Ectodermal cell (in vitro differentiated cells): Measurements from ENCODE around the gene KRTAP5-9. TPM values are rescaled to one million over a fixed set of nuclear protein-coding genes. Genes with fewer than 3 reads are reported as not detected.

Experiments used
- H3K27ac ChIP-seq: 2 replicates; pipeline ENCODE4 v1.7.0; 2013; ENCODE audit warnings: mild to moderate bottlenecking, low read depth, low read length; ENCODE audit not compliant: insufficient read depth, poor library complexity, severe bottlenecking
- H3K27me3 ChIP-seq: 2 replicates; pipeline ENCODE4 v1.7.0; 2013; ENCODE audit warnings: mild to moderate bottlenecking, low read length; ENCODE audit not compliant: insufficient read depth, control insufficient read depth, poor library complexity, severe bottlenecking
- H3K36me3 ChIP-seq: one replicate; pipeline ENCODE4 v1.7.0; 2013; ENCODE audit warnings: low read length; ENCODE audit not compliant: control insufficient read depth, insufficient read depth
- H3K4me1 ChIP-seq: one replicate; pipeline ENCODE4 v1.7.0; 2013; ENCODE audit warnings: low read length; ENCODE audit not compliant: control insufficient read depth, insufficient read depth
- H3K4me3 ChIP-seq: 2 replicates; pipeline ENCODE4 v1.7.0; 2013; ENCODE audit warnings: low read depth, low read length, control low read depth; ENCODE audit not compliant: insufficient read depth
- H3K9me3 ChIP-seq: 2 replicates; pipeline ENCODE4 v1.7.0; 2013; ENCODE audit warnings: mild to moderate bottlenecking, low read length, moderate library complexity; ENCODE audit not compliant: control insufficient read depth
- WGBS, 2 experiments: methylation state at CpG; one replicate each; pipeline ENCODE4 v1.1.7; 2013; ENCODE audit warnings: missing lambda C conversion rate in 2 of 2; 5-methylcytosine and 5-hydroxymethylcytosine counted together
- polyA plus RNA-seq, 4 experiments: library from polyadenylated mRNA; stranded (reverse); fragments of 50-300 nt; gene quantifications; one replicate each; pipeline ENCODE4 v1.2.3, GENCODE V29; 2013

The KRTAP5-9 gene
- polyA plus RNA-seq (2013, experiment 1 of 4) = not detected
- not detected for polyA plus RNA-seq (2013, experiment 2 of 4)
- polyA plus RNA-seq (2013, experiment 3 of 4) = not detected
- 0.28 TPM for polyA plus RNA-seq (2013, experiment 4 of 4)

DNA sequence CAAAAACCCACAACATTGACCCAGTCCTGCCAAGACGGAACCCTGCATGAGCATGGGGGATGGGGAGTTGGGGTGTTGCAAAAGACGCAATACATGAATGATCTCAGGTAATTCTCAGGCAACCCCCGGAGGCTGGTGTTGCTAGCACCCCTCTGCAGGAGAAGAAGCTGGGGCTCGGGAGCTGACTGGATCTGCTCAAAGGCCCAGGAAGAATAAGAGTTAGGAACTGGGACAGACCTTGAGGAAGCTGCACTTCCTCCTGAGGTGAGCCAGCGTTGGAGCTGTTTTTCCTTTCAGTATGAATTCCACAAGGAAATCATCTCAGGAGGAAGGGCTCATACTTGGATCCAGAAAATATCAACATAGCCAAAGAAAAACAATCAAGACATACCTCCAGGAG, at the start of gene KRTAP5-9:
Gene KRTAP5-9, plus strand, starts transcription at position 301 of the 400 bp plus-strand sequence. CDS start 238 bp downstream, outside the sequence.
- Histone ChIP-seq H3K9me3 (no peaks in the 10 kb centered on the region), H3K4me3 (no peak within 1 kb of the TSS), H3K4me1 (no peaks in the 10 kb centered on the region), H3K36me3 (no peaks in the 10 kb centered on the region), H3K27ac (no peak within 1 kb of the TSS), H3K27me3 (no peaks in the 10 kb centered on the region)
- 89 to 93% methylated on average over 5 of the region's 5 CpGs for WGBS, 2 experiments

- 97% methylated on average over 13 of the region's 13 CpGs for WGBS, 2 experiments
- H3K9me3 ChIP-seq = no peaks in the 10 kb centered on the region
- peaks cover 3% of the 10 kb centered on the region for H3K4me1 ChIP-seq
- H3K4me3 ChIP-seq = no peak overlapping the region
- no peaks in the 10 kb centered on the region for H3K36me3 ChIP-seq
- no peaks in the 10 kb centered on the region for H3K27me3 ChIP-seq
- H3K27ac ChIP-seq = no peak overlapping the region
Observed at GRCh38 chr11:71499125-71499524, 49.1 kb upstream of the KRTAP5-9 start.

DNA sequence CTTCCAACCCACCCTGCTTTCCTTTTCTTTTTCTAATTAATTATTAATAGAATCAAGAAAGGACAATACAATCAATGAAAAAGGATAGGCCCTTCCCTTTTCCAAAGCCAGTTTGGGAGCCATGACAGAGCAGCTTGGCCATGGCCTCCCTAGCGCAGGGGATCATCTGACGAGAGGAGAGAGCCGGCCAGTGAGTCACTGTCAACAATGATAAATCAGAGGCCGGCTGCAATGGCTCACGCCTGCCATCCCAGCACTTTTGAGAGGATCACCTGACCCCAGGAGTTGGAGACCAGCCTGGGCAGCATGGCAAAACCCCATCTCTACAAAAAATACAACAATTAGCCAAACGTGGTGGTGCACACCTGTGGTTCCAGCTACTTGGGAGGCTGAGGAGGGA, 48.7 kb upstream of the KRTAP5-9 start:
- H3K4me3 ChIP-seq = no peak overlapping the region
- peaks cover 7% of the 10 kb centered on the region for H3K4me1 ChIP-seq
- no peaks in the 10 kb centered on the region for H3K27me3 ChIP-seq
- H3K27ac ChIP-seq = no peak overlapping the region
- no peaks in the 10 kb centered on the region for H3K36me3 ChIP-seq
- H3K9me3 ChIP-seq = no peaks in the 10 kb centered on the region
- WGBS, 2 experiments = 89 to 91% methylated on average over 6 of the region's 6 CpGs

GRCh38 chr11:71500601-71501021, 47.6 kb upstream of the KRTAP5-9 start:
- H3K36me3 ChIP-seq = no peaks in the 10 kb centered on the region
- no peaks in the 10 kb centered on the region for H3K27me3 ChIP-seq
- H3K27ac ChIP-seq = no peak overlapping the region
- 83 to 85% methylated on average over 6 of the region's 6 CpGs for WGBS, 2 experiments
- no peaks in the 10 kb centered on the region for H3K9me3 ChIP-seq
- no peak overlapping the region for H3K4me3 ChIP-seq
- peaks cover 16% of the 10 kb centered on the region for H3K4me1 ChIP-seq

DNA sequence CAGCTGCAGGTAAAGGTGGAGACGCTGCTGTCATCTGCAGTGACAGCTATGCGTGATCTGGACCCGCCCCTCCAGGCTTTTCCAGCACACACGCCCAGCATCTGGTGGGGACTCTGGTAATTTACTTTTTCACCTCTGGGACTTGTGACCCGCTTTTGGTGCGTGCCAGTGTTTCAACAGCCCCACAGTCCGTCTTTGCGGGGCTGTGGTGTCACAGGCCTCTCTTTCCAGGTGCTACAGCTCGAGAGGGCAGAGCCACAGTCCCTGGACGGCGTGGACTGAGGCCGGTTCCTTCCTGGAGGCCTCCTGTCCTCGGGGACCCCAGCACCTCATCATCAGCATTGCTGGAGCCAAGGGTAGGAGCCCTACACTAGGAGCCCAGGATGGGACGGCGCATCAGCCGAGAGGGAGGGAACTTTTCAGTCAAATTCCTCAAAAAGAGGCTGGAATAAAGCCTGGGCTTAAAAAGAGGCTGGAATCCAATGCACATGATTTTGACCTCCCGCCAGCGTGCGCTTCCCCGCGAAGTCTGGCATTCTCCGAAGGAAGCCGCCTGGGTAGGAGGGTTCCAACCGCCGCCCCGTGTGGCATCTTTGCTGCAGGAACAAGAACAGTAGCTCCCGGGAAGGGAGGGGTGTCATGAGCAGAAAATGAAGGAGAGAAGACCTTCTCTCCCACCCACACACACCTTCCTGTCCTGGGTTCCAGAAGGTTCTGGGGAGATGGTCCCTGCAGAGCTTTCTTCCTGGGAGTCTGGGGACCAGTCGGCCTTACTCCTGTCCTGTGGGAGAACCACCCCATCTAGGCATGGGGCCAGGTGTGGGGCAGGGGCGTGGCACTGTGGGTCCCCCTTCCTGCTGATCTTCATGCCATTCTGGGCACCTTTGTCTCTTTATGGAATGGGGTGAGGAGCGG, 46.9 kb upstream of the KRTAP5-9 start:
- peaks cover 22% of the 10 kb centered on the region for H3K4me1 ChIP-seq
- no peak overlapping the region for H3K27ac ChIP-seq
- H3K9me3 ChIP-seq = no peaks in the 10 kb centered on the region
- H3K27me3 ChIP-seq = no peaks in the 10 kb centered on the region
- no peaks in the 10 kb centered on the region for H3K36me3 ChIP-seq
- 95% methylated on average over 30 of the region's 30 CpGs for WGBS, 2 experiments
- H3K4me3 ChIP-seq = no peak overlapping the region

DNA sequence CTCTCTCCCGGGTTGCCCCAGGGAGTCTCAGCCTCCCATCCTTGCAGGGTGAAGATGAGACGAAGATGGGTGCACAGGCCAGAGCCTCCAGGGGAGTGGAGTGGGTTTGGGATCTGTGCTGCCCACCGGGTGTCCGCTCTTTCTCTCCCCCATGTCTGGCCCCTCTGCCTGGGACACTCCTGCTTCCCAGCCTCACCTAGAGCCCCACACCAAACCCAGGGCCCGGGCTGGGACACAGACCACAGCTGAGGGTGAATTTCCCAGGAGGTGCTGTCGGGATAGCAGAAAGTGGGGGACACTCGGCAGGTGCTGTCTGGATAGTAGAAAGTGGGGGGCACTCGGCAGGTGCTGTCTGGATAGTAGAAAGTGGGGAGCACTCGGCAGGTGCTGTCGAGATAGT, 46.2 kb upstream of the KRTAP5-9 start:
- Histone ChIP-seq H3K36me3 (no peaks in the 10 kb centered on the region), H3K27me3 (no peaks in the 10 kb centered on the region), H3K27ac (no peak overlapping the region), H3K4me1 (peaks cover 23% of the 10 kb centered on the region), H3K4me3 (no peak overlapping the region), H3K9me3 (peaks cover 4% of the 10 kb centered on the region)
- 95 to 97% methylated on average over 10 of the region's 10 CpGs for WGBS, 2 experiments

DNA sequence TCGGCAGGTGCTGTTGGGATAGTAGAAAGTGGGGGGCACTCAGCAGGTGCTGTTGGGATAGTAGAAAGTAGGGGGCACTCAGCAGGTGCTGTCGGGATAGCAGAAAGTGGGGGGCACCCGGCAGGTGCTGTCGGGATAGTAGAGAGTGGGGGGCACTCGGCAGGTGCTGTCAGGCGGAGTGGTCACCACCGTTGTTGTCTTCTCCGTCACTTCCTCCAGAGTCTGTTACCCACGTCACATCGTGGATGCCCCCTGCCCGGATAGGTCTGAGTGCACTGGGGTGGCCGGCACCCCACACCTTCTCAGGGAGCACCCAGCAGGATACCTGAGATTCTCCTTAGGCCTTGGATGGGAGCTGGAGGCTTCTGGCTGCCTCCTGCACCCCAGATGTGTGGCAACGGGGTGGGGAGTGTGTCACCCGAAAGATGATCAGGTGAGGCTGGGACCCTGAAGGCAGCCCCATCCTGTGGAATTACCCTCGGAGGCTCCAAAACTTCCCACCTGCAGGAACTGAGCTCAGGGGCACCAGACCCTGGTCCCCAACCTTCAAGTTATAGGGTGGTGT, 45.3 kb upstream of the KRTAP5-9 start:
- Histone ChIP-seq H3K27me3 (no peaks in the 10 kb centered on the region), H3K9me3 (peaks cover 4% of the 10 kb centered on the region), H3K36me3 (no peaks in the 10 kb centered on the region), H3K4me3 (no peak overlapping the region), H3K4me1 (peaks cover 23% of the 10 kb centered on the region), H3K27ac (no peak overlapping the region)
- WGBS, 2 experiments = 94 to 96% methylated on average over 15 of the region's 15 CpGs

- H3K27ac ChIP-seq = no peak overlapping the region
- H3K9me3 ChIP-seq = peaks cover 4% of the 10 kb centered on the region
- no peaks in the 10 kb centered on the region for H3K36me3 ChIP-seq
- peaks cover 23% of the 10 kb centered on the region for H3K4me1 ChIP-seq
- WGBS, 2 experiments = 37% methylated on average over 10 of the region's 10 CpGs
- H3K27me3 ChIP-seq = no peaks in the 10 kb centered on the region
- no peak overlapping the region for H3K4me3 ChIP-seq
Observed at GRCh38 chr11:71504531-71504930, 43.7 kb upstream of the KRTAP5-9 start.

DNA sequence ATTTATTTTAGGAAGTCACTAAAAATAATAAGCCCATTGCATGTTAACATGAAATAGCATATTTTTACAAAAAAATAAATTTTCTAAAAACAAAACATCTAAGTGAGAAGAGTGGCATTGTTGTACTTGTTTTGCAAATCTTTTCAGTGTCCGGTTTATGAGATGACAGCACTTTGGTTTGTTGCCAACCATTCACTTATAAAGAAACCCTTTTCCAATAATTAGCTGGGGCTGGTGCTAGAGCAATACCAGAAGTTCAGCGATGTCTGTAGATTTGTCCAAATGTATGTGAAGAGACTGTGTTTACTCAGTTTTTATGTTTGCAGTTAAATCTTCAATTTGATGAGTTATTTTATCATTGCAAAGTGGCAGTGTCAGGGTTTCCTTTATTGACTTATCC, 43.2 kb upstream of the KRTAP5-9 start:
- H3K27ac ChIP-seq = no peak overlapping the region
- WGBS, 2 experiments = 83 to 89% methylated on average over 2 of the region's 2 CpGs
- peaks cover 4% of the 10 kb centered on the region for H3K9me3 ChIP-seq
- H3K4me1 ChIP-seq = peaks cover 23% of the 10 kb centered on the region
- no peaks in the 10 kb centered on the region for H3K27me3 ChIP-seq
- H3K4me3 ChIP-seq = no peak overlapping the region
- no peaks in the 10 kb centered on the region for H3K36me3 ChIP-seq

DNA sequence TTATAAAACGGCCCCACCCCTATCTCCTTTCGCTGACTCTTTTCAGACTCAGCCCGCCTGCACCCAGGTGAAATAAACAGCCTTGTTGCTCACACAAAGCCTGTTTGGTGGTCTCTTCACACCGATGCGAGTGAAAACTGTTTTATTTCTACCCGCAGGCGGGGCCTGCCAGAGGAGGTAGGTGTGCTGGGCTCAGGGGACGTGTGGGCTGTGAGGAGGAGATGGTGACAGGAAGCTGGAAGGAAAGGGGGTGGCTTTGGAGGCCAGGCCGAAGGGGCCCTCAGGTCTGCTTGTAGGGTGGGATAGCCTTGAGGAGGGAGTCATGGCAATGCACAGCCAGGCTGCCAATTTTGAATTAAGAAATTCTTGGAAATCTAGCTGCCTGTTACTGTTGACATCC, 42.4 kb upstream of the KRTAP5-9 start:
- Histone ChIP-seq H3K4me3 (no peak overlapping the region), H3K27me3 (no peaks in the 10 kb centered on the region), H3K4me1 (peaks cover 23% of the 10 kb centered on the region), H3K27ac (no peak overlapping the region), H3K9me3 (peaks cover 4% of the 10 kb centered on the region), H3K36me3 (no peaks in the 10 kb centered on the region)
- 55 to 63% methylated on average over 9 of the region's 9 CpGs for WGBS, 2 experiments
